Measurements from ENCODE around the gene PIK3IP1.

PIK3IP1 gene

DNA sequence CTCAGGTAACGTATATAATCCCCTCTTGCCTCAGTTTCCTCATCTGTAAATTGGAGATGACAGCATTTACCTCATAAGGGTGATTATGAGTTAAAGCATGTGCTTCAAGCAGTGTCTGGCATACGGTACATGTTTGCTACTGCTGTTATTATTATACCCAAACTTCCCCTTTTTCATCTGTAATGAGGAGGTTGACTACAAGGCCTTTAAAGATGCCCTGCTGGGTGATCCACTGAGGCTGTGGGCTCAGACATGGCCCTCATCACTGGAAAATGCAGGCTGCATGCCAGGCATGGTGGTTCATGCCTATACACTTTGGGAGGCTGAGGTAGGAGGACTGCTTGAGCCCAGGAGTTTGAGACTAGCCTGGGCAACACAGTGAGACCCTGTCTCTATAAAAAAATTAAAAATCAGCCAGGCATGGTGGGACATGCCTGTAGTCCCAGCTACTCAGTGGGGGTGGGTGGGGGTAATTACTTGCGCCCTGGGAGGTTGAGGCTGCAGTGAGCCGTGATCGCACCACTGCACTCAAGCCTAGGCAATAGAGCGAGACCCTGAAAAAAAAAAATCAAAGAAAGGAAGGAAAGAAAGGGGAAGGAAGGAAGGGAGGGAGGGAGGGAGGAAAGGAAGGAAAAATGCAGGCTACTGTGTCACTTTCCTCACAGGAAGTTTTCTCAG lies 4.3 kb downstream of the PIK3IP1 start:
- Histone ChIP-seq H3K27ac (ENCODE audit: low read length) (peak overlapping the region; percentile 58), H3K9me3 (ENCODE audit: control insufficient read depth in 1 of 2, low read length in 2 of 2) (no peaks in the 10 kb centered on the region), H3K27me3 (ENCODE audit: low read depth, low read length) (no peaks in the 10 kb centered on the region), H3K36me3 (ENCODE audit: control insufficient read depth in 1 of 2, insufficient read depth in 2 of 2, low read length in 2 of 2) (peaks cover 26 to 43% of the 10 kb centered on the region in 2 donors), H3K4me3 (ENCODE audit: low read depth in 1 of 2, low read length in 2 of 2) (no peak overlapping the region), H3K4me1 (ENCODE audit: control insufficient read depth in 1 of 2, insufficient read depth in 2 of 2, low read length in 2 of 2) (peaks cover 20 to 44% of the 10 kb centered on the region in 2 donors)

DNA sequence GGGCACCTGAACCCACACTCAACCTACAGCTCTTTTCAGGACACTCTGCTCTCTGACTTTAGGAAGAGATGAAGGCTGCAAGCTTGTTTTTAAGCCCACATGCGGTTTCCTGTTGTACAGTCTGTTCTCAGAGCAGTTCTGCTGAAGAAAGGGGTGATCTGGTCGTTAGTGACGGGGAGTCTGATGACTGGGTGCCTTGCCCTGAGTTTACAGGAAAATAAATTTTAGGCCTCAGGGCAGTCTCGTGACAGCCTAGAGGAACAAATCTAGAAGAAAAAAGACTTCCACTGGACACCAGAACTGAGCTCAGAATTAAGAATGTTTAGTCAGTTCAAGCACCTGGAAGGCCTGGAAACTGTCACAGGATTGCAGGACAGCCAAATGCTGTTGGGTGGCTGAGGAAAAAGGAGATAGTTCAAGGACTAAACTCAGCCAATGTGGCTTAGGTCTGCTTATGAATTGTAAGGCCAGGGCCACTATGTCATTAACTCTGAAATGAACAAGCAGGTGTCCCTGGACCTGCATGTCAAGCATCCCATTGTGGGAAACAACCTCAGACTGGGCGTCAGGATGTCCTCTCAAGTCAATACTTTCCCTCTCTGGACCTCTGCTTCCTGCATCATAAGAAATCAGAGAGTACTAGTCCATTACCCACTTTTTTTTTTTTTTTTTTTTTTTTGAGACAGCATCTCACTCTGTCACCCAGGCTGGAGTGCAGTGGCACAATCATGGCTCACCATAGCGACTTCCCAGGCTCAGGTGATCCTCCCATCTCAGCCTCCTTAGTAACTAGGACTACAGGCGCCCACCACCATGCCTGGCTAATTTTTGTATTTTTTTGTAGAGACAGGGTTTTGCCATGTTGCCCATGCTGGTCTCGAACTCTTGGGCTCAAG lies 5.7 kb downstream of the PIK3IP1 start:
- no peaks in the 10 kb centered on the region for H3K9me3 ChIP-seq (ENCODE audit: control insufficient read depth in 1 of 2, low read length in 2 of 2)
- peaks cover 20 to 34% of the 10 kb centered on the region in 2 donors for H3K4me1 ChIP-seq (ENCODE audit: control insufficient read depth in 1 of 2, insufficient read depth in 2 of 2, low read length in 2 of 2)
- no peak overlapping the region for H3K4me3 ChIP-seq (ENCODE audit: low read depth in 1 of 2, low read length in 2 of 2)
- no peaks in the 10 kb centered on the region for H3K27me3 ChIP-seq (ENCODE audit: low read depth, low read length)
- peak overlapping the region; percentile 62 for H3K27ac ChIP-seq (ENCODE audit: low read length)
- peaks cover 39 to 56% of the 10 kb centered on the region in 2 donors for H3K36me3 ChIP-seq (ENCODE audit: control insufficient read depth in 1 of 2, insufficient read depth in 2 of 2, low read length in 2 of 2)

DNA sequence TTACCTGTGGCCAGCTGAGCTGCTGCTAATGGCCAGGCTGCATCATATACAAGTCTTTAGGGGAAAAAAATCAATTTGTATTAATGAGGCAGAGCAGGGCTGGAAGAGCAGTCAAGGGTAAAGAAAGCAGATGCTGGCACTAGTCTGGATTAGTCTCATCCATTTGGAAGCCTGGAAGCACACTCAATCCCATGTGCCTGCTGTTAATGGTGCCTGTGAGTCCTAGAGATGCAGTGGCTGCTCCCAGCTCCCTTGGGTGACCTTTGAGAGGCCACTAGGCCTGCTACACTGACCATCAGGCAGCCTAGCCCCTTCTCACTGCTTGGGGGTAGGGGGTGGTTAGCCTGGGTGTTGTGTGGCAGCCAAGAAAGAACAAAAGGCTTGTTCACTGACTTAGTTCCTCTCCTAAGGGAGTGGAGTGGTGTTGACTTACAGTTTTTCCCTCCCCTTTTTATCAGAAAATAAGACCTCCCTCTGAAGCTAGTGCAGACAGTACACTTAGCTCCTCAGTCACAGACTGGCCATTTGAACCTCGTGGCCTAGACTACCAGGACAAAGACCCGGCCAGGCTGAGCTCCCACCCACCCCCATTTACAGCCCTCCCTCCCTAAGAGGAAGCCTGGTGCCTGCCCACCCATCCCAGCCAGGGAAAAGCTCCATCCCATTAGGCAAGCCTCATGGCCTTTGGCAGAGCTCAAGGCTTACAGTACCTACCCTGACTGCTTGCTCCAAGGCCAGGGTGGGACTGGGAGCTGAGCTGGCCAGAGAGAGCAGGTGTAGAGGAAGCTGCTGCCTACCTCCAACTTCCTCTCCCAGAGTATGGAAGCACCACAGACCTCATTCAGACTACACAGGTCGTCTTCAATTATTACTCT lies 7.8 kb downstream of the PIK3IP1 start:
- Histone ChIP-seq H3K4me1 (ENCODE audit: control insufficient read depth in 1 of 2, insufficient read depth in 2 of 2, low read length in 2 of 2) (peaks cover 17 to 27% of the 10 kb centered on the region in 2 donors), H3K4me3 (ENCODE audit: low read depth in 1 of 2, low read length in 2 of 2) (no peak overlapping the region), H3K27ac (ENCODE audit: low read length) (peak overlapping the region; percentile 35), H3K36me3 (ENCODE audit: control insufficient read depth in 1 of 2, insufficient read depth in 2 of 2, low read length in 2 of 2) (peaks cover 51 to 73% of the 10 kb centered on the region in 2 donors), H3K27me3 (ENCODE audit: low read depth, low read length) (no peaks in the 10 kb centered on the region), H3K9me3 (ENCODE audit: control insufficient read depth in 1 of 2, low read length in 2 of 2) (no peaks in the 10 kb centered on the region)

DNA sequence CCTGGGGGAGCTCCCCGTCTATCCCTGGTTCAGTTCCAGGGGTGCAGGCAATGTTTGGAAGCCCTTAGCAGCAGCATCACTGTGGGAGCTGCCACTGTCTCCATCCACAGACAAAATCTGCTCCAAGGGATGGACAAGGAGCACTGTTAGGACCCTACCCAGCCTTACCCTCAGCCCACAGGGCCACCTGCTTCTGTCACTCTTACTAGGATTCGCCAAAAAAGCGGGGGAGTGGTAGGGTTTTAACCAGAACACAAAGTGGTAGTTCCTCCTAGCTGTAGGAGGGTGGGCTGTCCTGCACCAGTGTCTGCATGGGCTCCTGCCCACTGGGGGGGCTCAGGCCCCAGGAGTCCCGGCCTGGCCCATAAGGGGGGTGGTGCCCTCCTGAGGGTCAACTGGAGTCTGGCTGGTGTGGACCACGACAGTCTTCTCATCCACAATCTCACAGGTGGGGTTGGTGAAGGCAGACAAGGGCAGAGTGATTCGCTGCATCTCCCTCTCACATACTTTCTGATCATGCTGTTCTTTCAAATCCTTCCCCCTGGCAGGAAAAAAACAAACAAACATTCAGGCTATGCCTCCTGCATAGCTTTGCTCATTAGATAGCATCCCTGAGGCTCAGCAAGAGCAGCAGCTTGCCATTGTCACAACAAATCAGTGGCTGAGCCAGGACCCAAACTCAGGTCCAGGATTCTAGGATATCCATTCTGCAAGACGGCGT lies 9.4 kb downstream of the PIK3IP1 start:
- Histone ChIP-seq H3K27ac (ENCODE audit: low read length) (no peak overlapping the region), H3K4me1 (ENCODE audit: control insufficient read depth in 1 of 2, insufficient read depth in 2 of 2, low read length in 2 of 2) (peaks cover 4 to 10% of the 10 kb centered on the region in 2 donors), H3K36me3 (ENCODE audit: control insufficient read depth in 1 of 2, insufficient read depth in 2 of 2, low read length in 2 of 2) (peaks cover 58 to 73% of the 10 kb centered on the region in 2 donors)

DNA sequence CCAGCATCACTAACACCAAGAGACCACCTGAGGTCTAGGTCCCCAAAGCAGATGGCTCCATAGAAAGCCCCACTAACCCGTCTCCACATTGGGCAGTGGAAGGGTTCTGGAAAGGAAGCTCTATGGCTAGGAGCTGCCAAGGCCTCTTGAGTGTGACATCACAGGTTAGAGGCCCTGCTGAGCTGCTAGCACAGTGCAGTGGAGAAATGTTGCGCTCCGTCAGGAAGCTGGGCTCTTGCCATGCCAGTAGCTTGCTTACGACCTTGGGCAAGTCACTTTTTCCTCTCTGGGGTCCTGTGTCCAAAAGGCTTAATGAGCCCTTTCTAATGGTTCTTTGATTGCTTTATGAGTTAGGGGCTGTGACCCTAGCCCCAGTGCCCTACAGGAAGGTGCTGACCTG lies 10.6 kb downstream of the PIK3IP1 start:
- no peaks in the 10 kb centered on the region for H3K9me3 ChIP-seq (ENCODE audit: control insufficient read depth in 1 of 2, low read length in 2 of 2)
- no peak overlapping the region for H3K27ac ChIP-seq (ENCODE audit: low read length)
- H3K4me1 ChIP-seq (ENCODE audit: control insufficient read depth in 1 of 2, insufficient read depth in 2 of 2, low read length in 2 of 2): peaks cover 3 to 9% of the 10 kb centered on the region in 2 donors
- peaks cover 57 to 73% of the 10 kb centered on the region in 2 donors for H3K36me3 ChIP-seq (ENCODE audit: control insufficient read depth in 1 of 2, insufficient read depth in 2 of 2, low read length in 2 of 2)
- no peaks in the 10 kb centered on the region for H3K27me3 ChIP-seq (ENCODE audit: low read depth, low read length)
- H3K4me3 ChIP-seq (ENCODE audit: low read depth in 1 of 2, low read length in 2 of 2): no peak overlapping the region

More for the DNA sequence above, 9.4 kb downstream of the PIK3IP1 start:
- Histone ChIP-seq H3K27me3 (ENCODE audit: low read depth, low read length) (no peaks in the 10 kb centered on the region), H3K4me3 (ENCODE audit: low read depth in 1 of 2, low read length in 2 of 2) (no peak overlapping the region), H3K9me3 (ENCODE audit: control insufficient read depth in 1 of 2, low read length in 2 of 2) (no peaks in the 10 kb centered on the region)

DNA sequence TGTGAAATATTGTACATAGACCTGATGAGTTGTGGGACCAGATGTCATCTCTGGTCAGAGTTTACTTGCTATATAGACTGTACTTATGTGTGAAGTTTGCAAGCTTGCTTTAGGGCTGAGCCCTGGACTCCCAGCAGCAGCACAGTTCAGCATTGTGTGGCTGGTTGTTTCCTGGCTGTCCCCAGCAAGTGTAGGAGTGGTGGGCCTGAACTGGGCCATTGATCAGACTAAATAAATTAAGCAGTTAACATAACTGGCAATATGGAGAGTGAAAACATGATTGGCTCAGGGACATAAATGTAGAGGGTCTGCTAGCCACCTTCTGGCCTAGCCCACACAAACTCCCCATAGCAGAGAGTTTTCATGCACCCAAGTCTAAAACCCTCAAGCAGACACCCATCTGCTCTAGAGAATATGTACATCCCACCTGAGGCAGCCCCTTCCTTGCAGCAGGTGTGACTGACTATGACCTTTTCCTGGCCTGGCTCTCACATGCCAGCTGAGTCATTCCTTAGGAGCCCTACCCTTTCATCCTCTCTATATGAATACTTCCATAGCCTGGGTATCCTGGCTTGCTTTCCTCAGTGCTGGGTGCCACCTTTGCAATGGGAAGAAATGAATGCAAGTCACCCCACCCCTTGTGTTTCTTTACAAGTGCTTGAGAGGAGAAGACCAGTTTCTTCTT lies 12.3 kb downstream of the PIK3IP1 start:
- no peaks in the 10 kb centered on the region for H3K9me3 ChIP-seq (ENCODE audit: control insufficient read depth in 1 of 2, low read length in 2 of 2)

DNA sequence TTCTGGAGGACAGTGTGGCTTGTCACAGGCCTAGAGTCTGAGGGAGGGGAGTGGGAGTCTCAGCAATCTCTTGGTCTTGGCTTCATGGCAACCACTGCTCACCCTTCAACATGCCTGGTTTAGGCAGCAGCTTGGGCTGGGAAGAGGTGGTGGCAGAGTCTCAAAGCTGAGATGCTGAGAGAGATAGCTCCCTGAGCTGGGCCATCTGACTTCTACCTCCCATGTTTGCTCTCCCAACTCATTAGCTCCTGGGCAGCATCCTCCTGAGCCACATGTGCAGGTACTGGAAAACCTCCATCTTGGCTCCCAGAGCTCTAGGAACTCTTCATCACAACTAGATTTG lies 13.0 kb downstream of the PIK3IP1 start:
- H3K4me1 ChIP-seq (ENCODE audit: control insufficient read depth in 1 of 2, insufficient read depth in 2 of 2, low read length in 2 of 2): no peaks in the 10 kb centered on the region
- H3K4me3 ChIP-seq (ENCODE audit: low read depth in 1 of 2, low read length in 2 of 2): no peak overlapping the region
- no peaks in the 10 kb centered on the region for H3K9me3 ChIP-seq (ENCODE audit: control insufficient read depth in 1 of 2, low read length in 2 of 2)
- H3K27ac ChIP-seq (ENCODE audit: low read length): peak overlapping the region; percentile 22
- H3K27me3 ChIP-seq (ENCODE audit: low read depth, low read length): no peaks in the 10 kb centered on the region
- H3K36me3 ChIP-seq (ENCODE audit: control insufficient read depth in 1 of 2, insufficient read depth in 2 of 2, low read length in 2 of 2): peaks cover 55 to 70% of the 10 kb centered on the region in 2 donors

More for the DNA sequence above, 12.3 kb downstream of the PIK3IP1 start:
- no peaks in the 10 kb centered on the region for H3K27me3 ChIP-seq (ENCODE audit: low read depth, low read length)
- H3K27ac ChIP-seq (ENCODE audit: low read length): no peak overlapping the region
- H3K4me1 ChIP-seq (ENCODE audit: control insufficient read depth in 1 of 2, insufficient read depth in 2 of 2, low read length in 2 of 2): peaks cover 0 to under 1% of the 10 kb centered on the region in 2 donors
- H3K4me3 ChIP-seq (ENCODE audit: low read depth in 1 of 2, low read length in 2 of 2): no peak overlapping the region
- peaks cover 57 to 71% of the 10 kb centered on the region in 2 donors for H3K36me3 ChIP-seq (ENCODE audit: control insufficient read depth in 1 of 2, insufficient read depth in 2 of 2, low read length in 2 of 2)

DNA sequence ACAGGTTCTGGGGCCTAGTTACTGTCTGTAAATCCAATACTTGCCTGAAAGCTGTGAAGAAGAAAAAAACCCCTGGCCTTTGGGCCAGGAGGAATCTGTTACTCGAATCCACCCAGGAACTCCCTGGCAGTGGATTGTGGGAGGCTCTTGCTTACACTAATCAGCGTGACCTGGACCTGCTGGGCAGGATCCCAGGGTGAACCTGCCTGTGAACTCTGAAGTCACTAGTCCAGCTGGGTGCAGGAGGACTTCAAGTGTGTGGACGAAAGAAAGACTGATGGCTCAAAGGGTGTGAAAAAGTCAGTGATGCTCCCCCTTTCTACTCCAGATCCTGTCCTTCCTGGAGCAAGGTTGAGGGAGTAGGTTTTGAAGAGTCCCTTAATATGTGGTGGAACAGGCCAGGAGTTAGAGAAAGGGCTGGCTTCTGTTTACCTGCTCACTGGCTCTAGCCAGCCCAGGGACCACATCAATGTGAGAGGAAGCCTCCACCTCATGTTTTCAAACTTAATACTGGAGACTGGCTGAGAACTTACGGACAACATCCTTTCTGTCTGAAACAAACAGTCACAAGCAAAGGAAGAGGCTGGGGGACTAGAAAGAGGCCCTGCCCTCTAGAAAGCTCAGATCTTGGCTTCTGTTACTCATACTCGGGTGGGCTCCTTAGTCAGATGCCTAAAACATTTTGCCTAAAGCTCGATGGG lies 13.5 kb downstream of the PIK3IP1 start:
- Histone ChIP-seq H3K27me3 (ENCODE audit: low read depth, low read length) (no peaks in the 10 kb centered on the region), H3K9me3 (ENCODE audit: control insufficient read depth in 1 of 2, low read length in 2 of 2) (no peaks in the 10 kb centered on the region), H3K4me3 (ENCODE audit: low read depth in 1 of 2, low read length in 2 of 2) (no peak overlapping the region), H3K36me3 (ENCODE audit: control insufficient read depth in 1 of 2, insufficient read depth in 2 of 2, low read length in 2 of 2) (peaks cover 55 to 69% of the 10 kb centered on the region in 2 donors), H3K4me1 (ENCODE audit: control insufficient read depth in 1 of 2, insufficient read depth in 2 of 2, low read length in 2 of 2) (no peaks in the 10 kb centered on the region), H3K27ac (ENCODE audit: low read length) (peak overlapping the region; percentile 22)

DNA sequence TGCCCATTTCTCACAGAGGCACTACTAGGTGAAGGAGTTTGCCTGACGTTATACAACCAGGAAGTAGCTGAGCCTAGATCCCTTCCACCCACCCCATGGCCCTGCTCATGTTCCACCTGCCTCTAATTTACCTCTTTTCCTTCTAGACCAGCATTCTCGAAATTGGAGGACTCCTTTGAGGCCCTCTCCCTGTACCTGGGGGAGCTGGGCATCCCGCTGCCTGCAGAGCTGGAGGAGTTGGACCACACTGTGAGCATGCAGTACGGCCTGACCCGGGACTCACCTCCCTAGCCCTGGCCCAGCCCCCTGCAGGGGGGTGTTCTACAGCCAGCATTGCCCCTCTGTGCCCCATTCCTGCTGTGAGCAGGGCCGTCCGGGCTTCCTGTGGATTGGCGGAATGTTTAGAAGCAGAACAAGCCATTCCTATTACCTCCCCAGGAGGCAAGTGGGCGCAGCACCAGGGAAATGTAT lies 14.1 kb downstream of the PIK3IP1 start:
- H3K36me3 ChIP-seq (ENCODE audit: control insufficient read depth in 1 of 2, insufficient read depth in 2 of 2, low read length in 2 of 2): peaks cover 57 to 68% of the 10 kb centered on the region in 2 donors
- H3K9me3 ChIP-seq (ENCODE audit: control insufficient read depth in 1 of 2, low read length in 2 of 2): no peaks in the 10 kb centered on the region
- no peak overlapping the region for H3K27ac ChIP-seq (ENCODE audit: low read length)
- H3K4me3 ChIP-seq (ENCODE audit: low read depth in 1 of 2, low read length in 2 of 2): no peak overlapping the region
- H3K4me1 ChIP-seq (ENCODE audit: control insufficient read depth in 1 of 2, insufficient read depth in 2 of 2, low read length in 2 of 2): no peaks in the 10 kb centered on the region
- H3K27me3 ChIP-seq (ENCODE audit: low read depth, low read length): no peaks in the 10 kb centered on the region

DNA sequence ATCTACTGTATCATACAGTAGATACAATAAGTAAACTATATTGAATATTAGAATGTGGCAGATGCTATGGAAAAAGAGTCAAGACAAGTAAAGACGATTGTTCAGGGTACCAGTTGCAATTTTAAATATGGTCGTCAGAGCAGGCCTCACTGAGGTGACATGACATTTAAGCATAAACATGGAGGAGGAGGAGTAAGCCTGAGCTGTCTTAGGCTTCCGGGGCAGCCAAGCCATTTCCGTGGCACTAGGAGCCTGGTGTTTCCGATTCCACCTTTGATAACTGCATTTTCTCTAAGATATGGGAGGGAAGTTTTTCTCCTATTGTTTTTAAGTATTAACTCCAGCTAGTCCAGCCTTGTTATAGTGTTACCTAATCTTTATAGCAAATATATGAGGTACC lies 14.5 kb downstream of the PIK3IP1 start:
- H3K27ac ChIP-seq (ENCODE audit: low read length): no peak overlapping the region
- no peak overlapping the region for H3K4me3 ChIP-seq (ENCODE audit: low read depth in 1 of 2, low read length in 2 of 2)
- no peaks in the 10 kb centered on the region for H3K9me3 ChIP-seq (ENCODE audit: control insufficient read depth in 1 of 2, low read length in 2 of 2)
- no peaks in the 10 kb centered on the region for H3K27me3 ChIP-seq (ENCODE audit: low read depth, low read length)
- H3K4me1 ChIP-seq (ENCODE audit: control insufficient read depth in 1 of 2, insufficient read depth in 2 of 2, low read length in 2 of 2): no peaks in the 10 kb centered on the region
- H3K36me3 ChIP-seq (ENCODE audit: control insufficient read depth in 1 of 2, insufficient read depth in 2 of 2, low read length in 2 of 2): peaks cover 57 to 67% of the 10 kb centered on the region in 2 donors
